Measurements from ENCODE around the gene FLNC.

DNA sequence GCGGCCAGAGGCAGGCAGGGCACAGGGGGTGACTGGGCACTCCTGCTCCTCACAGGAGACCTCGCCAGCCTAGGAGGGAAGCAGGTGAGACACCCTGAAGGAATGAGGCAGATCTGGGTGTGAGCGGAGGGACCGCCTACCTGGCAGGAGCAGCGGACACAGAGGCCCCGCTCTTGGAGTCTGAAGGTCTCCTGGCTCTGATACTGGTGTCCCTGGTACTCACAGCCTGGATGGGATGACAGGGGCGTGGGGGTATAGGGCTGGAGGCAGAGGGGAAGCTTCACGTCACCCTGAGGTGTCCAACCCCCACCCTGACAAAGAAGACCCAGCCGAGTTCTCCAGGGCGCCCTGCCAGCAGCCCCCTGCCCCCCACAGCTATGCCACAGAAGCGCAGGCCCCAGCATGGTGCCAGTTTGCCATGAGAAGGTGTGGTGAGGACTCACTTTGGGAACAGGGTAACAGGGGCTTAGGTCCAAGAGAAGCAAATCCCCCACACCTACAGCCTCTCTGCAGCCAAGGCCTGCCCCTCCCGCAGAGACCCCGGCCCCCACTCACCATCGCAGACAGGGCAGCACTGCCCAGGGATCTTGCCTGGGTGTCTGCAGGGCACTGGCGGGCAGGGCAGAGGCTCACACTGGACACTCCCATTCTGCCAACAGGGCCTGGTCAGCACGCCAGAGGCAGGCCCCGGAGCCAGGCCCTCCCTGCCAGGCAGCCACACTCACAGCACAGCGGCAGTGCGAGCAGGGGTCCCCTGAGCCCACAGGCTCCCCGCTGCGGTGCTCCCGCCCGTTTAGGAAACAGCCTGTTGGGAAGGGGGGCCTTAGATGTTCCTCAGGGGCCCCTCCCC is 63.3 kb downstream of the FLNC start:
- TF ChIP-seq, protein P1, sequence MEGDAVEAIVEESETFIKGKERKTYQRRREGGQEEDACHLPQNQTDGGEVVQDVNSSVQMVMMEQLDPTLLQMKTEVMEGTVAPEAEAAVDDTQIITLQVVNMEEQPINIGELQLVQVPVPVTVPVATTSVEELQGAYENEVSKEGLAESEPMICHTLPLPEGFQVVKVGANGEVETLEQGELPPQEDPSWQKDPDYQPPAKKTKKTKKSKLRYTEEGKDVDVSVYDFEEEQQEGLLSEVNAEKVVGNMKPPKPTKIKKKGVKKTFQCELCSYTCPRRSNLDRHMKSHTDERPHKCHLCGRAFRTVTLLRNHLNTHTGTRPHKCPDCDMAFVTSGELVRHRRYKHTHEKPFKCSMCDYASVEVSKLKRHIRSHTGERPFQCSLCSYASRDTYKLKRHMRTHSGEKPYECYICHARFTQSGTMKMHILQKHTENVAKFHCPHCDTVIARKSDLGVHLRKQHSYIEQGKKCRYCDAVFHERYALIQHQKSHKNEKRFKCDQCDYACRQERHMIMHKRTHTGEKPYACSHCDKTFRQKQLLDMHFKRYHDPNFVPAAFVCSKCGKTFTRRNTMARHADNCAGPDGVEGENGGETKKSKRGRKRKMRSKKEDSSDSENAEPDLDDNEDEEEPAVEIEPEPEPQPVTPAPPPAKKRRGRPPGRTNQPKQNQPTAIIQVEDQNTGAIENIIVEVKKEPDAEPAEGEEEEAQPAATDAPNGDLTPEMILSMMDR (IDR thresholded peaks at IDR 0.05; ENCODE audit: low read depth, low read length, poor library complexity, severe bottlenecking): no peak
- TF ChIP-seq EZH2phosphoT487 (IDR thresholded peaks at IDR 0.05; ENCODE audit: borderline replicate concordance, low read length): no peak

Data from DOHH2 (cell line).